ENCODE measurements around the gene AUTS2. TPM values are rescaled to one million over a fixed set of nuclear protein-coding genes. Genes with fewer than 3 reads are reported as not detected.

AUTS2 gene
- polyA plus RNA-seq, 1 donor (not counting 4 experiments of a cell fraction or from before 2014, with no cell fraction given): 4.7 TPM

DNA sequence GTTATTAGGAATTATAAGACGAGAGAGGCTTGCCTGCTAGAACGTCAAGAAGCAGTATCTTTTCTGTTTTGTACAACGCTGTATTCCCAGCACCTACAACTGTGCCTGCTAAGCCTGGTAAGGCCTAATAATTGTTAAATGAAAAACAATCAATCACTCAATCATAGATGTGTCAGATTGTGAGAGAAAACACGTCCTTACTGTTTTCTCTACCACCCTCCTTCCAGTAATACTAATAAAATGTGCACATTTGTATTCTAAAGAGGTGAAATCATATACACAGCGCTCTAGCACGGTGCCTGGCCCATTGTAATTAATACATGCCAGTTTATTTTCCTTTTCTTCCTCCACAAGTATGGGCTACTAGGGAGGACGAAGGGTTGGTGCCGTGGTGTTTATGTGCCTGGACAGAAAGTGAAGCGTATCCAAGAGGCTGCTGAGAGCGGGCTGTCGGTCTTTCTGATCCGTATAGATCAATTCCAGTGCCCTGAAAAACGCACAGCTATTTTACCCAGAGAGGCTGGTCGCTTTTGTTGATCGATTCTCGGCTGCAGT, 1.5 kb upstream of the AUTS2 start:
- no peak for FAIRE-seq
- Histone ChIP-seq H3K79me2 (ENCODE audit: control insufficient read depth, insufficient read depth, low read length) (no peaks in the 10 kb centered on the region), H3K9me1 (ENCODE audit: control insufficient read depth, extremely low read depth, insufficient read depth, low read length) (no peaks in the 10 kb centered on the region), H2AFZ (ENCODE audit: control insufficient read depth, low read length) (no peak overlapping the region), H3K4me3 (ENCODE audit: control insufficient read depth in 2 of 3, extremely low read depth in 1 of 3, insufficient read depth in 2 of 3, low read depth in 1 of 3, low read length in 3 of 3) (peak overlapping the region in 2 of 3 experiments; percentile 34 to 42), H3K27ac (ENCODE audit: control insufficient read depth, insufficient read depth, low read length) (no peak overlapping the region), H3K27me3 (ENCODE audit: control insufficient read depth, extremely low read depth, insufficient read depth, low read length) (peaks cover 47% of the 10 kb centered on the region), H3K9me3 (ENCODE audit: control insufficient read depth, low read depth, low read length) (no peaks in the 10 kb centered on the region), H3K9ac (ENCODE audit: control insufficient read depth, extremely low read depth, insufficient read depth, low read length) (no peak overlapping the region), H3K36me3 (ENCODE audit: control insufficient read depth in 2 of 2, extremely low read depth in 1 of 2, insufficient read depth in 2 of 2, low read length in 2 of 2) (no peaks in the 10 kb centered on the region), H3K4me1 (ENCODE audit: control insufficient read depth, extremely low read depth, insufficient read depth, low read length) (peaks cover 8% of the 10 kb centered on the region), H3K4me2 (ENCODE audit: control insufficient read depth, extremely low read depth, insufficient read depth, low read depth, low read length) (peak overlapping the region; percentile 79), H4K20me1 (ENCODE audit: control insufficient read depth, extremely low read depth, insufficient read depth, low read length) (no peaks in the 10 kb centered on the region)
- TF ChIP-seq, protein P1, sequence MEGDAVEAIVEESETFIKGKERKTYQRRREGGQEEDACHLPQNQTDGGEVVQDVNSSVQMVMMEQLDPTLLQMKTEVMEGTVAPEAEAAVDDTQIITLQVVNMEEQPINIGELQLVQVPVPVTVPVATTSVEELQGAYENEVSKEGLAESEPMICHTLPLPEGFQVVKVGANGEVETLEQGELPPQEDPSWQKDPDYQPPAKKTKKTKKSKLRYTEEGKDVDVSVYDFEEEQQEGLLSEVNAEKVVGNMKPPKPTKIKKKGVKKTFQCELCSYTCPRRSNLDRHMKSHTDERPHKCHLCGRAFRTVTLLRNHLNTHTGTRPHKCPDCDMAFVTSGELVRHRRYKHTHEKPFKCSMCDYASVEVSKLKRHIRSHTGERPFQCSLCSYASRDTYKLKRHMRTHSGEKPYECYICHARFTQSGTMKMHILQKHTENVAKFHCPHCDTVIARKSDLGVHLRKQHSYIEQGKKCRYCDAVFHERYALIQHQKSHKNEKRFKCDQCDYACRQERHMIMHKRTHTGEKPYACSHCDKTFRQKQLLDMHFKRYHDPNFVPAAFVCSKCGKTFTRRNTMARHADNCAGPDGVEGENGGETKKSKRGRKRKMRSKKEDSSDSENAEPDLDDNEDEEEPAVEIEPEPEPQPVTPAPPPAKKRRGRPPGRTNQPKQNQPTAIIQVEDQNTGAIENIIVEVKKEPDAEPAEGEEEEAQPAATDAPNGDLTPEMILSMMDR (optimal IDR thresholded peaks at IDR 0.05 in 1 of 3, IDR thresholded peaks at IDR 0.05 in 1 of 3, conservative IDR thresholded peaks at IDR 0.05 in 1 of 3; ENCODE audit: extremely low read depth in 1 of 3, insufficient read depth in 2 of 3, low read length in 3 of 3): no peak
- TF ChIP-seq EZH2 (IDR thresholded peaks at IDR 0.05; ENCODE audit: low read length): no peak
- DNase-seq (ENCODE audit: low read depth, low spot score): no peak
- dilution Hi-C loops (cut with MboI; ENCODE audit: extremely low pct_ligation_motif_present, low sequenced_read_pairs): no loop called here

DNA sequence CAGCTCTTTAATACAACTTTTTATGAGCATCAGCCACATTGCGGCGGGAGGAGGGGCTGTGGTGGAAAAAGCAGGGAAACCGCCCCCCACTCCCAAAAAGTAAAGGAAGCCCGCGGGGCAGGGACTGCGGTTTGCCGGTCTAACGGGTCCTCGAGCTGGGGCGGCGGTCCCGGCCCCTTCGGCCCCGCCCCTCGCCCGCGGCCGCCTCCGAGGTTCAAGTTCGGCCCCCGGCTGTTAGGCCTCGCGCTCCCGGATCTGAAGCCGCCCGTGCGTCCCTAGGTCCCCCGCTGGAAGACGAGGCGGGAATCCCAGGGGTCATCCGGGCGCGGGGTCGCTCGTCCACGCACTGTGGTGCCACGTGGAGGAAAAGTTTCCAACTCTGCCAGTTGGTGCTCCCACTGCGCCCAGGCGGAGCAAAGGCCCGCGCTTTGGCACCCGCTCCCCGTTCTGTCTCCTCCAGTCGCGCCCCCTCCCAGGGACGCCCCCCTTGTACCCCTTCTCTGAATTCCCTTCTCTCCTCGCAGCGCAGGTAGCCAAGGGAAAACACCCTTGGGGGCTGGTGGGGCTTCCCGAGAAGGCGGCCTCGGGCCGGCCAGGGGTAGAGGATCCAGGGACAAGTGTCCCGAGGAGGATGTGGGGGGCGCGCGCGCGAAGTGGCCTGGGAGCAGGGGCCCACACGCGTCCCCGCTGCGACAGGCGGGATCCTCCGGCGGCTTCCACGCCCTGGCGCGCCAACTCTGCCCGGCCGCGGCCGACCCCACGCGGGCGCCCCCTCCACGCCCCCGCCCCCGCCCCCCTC, 798 bp upstream of the AUTS2 start:
- Histone ChIP-seq H3K4me2 (ENCODE audit: control insufficient read depth, extremely low read depth, insufficient read depth, low read depth, low read length) (peak overlapping the region; percentile 79), H3K79me2 (ENCODE audit: control insufficient read depth, insufficient read depth, low read length) (no peaks in the 10 kb centered on the region), H2AFZ (ENCODE audit: control insufficient read depth, low read length) (peak overlapping the region; percentile 30), H4K20me1 (ENCODE audit: control insufficient read depth, extremely low read depth, insufficient read depth, low read length) (no peaks in the 10 kb centered on the region), H3K9me1 (ENCODE audit: control insufficient read depth, extremely low read depth, insufficient read depth, low read length) (no peaks in the 10 kb centered on the region), H3K4me1 (ENCODE audit: control insufficient read depth, extremely low read depth, insufficient read depth, low read length) (peaks cover 8% of the 10 kb centered on the region), H3K27ac (ENCODE audit: control insufficient read depth, insufficient read depth, low read length) (no peak overlapping the region), H3K9me3 (ENCODE audit: control insufficient read depth, low read depth, low read length) (no peaks in the 10 kb centered on the region), H3K9ac (ENCODE audit: control insufficient read depth, extremely low read depth, insufficient read depth, low read length) (peak overlapping the region; percentile 4), H3K27me3 (ENCODE audit: control insufficient read depth, extremely low read depth, insufficient read depth, low read length) (peaks cover 47% of the 10 kb centered on the region), H3K36me3 (ENCODE audit: control insufficient read depth in 2 of 2, extremely low read depth in 1 of 2, insufficient read depth in 2 of 2, low read length in 2 of 2) (no peaks in the 10 kb centered on the region), H3K4me3 (ENCODE audit: control insufficient read depth in 2 of 3, extremely low read depth in 1 of 3, insufficient read depth in 2 of 3, low read depth in 1 of 3, low read length in 3 of 3) (peak overlapping the region; percentile 34 to 53 (median 42))
- TF ChIP-seq EZH2 (IDR thresholded peaks at IDR 0.05; ENCODE audit: low read length): peak; percentile 5
- TF ChIP-seq, protein P1 (optimal IDR thresholded peaks at IDR 0.05 in 1 of 3, IDR thresholded peaks at IDR 0.05 in 1 of 3, conservative IDR thresholded peaks at IDR 0.05 in 1 of 3; ENCODE audit: extremely low read depth in 1 of 3, insufficient read depth in 2 of 3, low read length in 3 of 3): no peak
- dilution Hi-C loops (cut with MboI; ENCODE audit: extremely low pct_ligation_motif_present, low sequenced_read_pairs): no loop called here
- FAIRE-seq (no peak), DNase-seq (ENCODE audit: low read depth, low spot score) (no peak)
